Ishikawa (cell line): Measurements from ENCODE around the gene PRODH2.

Experiments
- CEBPB ChIP-seq: IDR thresholded peaks from 2 replicates; pipeline ENCODE4 v1.6.1; 2012
- RAD21 ChIP-seq: IDR thresholded peaks from 2 replicates; pipeline ENCODE4 v1.6.1; 2012; ENCODE audit warnings: low read depth

DNA sequence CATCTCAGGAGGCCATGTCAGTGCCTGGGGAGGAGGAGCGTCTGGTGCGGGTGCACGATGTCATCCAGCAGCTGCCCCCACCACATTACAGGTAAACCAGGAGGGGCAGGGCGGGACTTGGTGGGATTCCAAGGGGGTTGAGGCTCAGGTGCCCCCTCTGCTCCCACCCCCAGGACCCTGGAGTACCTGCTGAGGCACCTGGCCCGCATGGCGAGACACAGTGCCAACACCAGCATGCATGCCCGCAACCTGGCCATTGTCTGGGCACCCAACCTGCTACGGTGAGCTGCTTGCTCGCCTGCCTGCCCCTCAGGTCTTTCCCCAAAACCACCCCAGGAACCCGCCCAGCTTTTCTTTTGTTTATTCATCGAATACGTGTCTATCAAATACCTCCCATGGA lies 30.1 kb downstream of the PRODH2 start:
- TF ChIP-seq RAD21 = no peak
- no peak for TF ChIP-seq CEBPB
